OCI-M2 (cell line): ENCODE data around the gene ZNG1B.
"Not testable (repeated sequence)": the region's sequence is repeated elsewhere in the genome, so short reads cannot be mapped to it uniquely, and the experiment has no call there.

ENCODE experiments used
- DNase-seq: peaks from one replicate; lab custom pipeline; 2025; ENCODE audit not compliant: unreplicated experiment; lab: John Stamatoyannopoulos, UW

ZNG1B gene

DNA sequence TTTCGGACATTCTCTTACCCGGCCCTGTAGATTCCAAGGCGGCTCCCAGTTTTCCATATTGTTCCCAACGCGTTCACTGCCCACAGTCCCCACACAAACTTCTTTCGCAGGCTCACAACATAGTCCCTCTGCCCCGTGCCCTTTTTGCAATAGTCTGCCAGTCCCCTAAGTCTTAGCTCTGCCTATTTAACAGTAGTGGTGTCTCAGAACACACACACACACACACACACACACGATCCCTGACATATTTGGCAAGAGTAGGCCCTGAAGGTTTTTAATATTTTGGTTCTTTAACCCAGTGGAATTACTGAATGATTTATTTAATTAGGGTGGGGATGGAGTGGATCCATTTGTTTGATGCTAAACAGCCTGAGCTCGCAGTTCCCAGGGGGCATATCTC lies 105.0 kb downstream of the ZNG1B start:
- DNase-seq: not testable (repeated sequence)
